GM12891 (cell line): ENCODE measurements around the gene PLEKHF1.

Experiments used
- PAX5 ChIP-seq: IDR thresholded peaks from 2 replicates; pipeline ENCODE4 v1.6.1; 2011; ENCODE audit warnings: low read length, moderate library complexity, mild to moderate bottlenecking; ENCODE audit not compliant: insufficient read depth, severe bottlenecking
- POLR2A ChIP-seq: IDR thresholded peaks from 2 replicates; pipeline ENCODE4 v1.6.1; 2011; ENCODE audit warnings: low read depth, low read length, control low read depth

DNA sequence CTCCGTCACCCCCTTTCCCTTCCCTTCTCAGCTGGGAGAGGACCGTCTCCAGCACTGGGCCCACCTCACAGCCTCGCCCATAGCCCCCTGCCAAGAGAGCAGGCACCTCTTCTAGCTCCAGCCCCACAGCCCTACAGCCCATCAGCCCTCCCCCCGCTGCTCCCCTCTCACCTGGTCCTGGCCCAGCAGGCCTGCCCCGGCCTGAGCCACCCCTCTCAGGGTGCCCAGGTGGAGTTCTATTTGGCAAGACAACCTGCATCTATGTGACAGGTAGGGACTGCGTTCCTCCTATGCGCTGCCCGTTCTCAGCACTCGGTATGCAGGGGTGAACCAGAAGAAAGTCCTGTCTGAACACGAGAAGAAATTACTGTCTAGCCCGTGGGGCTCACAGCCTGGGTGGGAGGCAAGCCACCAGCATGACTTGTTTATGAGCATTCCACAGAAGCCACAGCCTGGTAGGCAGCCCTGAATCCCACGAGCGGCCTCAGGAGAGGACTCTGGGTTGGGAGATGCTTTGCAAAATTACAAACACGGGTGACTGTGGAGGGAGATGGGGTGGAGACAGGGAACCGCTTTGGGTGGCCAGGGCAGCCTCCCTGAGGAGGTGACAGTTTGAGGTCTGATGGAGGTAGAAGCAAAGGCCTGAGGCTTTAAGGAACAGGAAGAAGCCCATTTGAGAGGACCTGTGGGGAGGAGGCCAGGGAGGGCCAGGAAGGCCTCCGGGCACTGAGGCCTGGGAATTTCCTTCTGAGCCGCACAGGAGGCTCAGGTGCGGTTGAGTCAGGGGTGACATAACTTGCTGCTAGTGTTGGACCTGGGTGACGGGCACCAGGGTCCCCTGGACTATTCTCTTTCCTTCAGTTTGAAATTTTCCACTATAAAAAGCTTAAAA, 1.2 kb upstream of the PLEKHF1 start:
- TF ChIP-seq PAX5 (no peak), POLR2A (no peak)
